Right forelimb (tissue), 1 donor: ENCODE data around the gene PRLR.
"Not testable (repeated sequence)": the region's sequence is repeated elsewhere in the genome, so short reads cannot be mapped to it uniquely, and the experiment has no call there.

Source experiments
- DNase-seq: peaks from one replicate; pipeline ENCODE4 v3.0.0-alpha.2; 2018

Gene PRLR

DNA sequence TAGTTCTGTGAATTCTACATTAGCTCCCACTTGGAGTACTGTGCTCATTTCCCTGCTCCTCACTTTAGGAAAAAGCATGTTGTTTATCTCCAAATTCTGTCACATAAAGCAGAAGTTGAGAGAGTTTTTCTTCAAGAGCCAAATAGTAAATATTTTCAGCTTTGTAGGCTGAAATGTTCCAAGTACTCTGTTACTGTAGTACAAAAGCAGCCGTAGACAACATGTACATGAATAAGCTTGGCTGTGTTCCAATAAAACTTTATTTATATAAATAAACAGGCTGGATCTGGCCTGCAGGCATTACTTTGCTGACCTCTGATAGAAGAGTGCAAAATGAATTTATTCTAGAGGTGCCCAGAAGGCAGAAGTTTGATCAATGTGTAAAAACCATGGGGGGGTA, 109.6 kb downstream of the PRLR start:
- DNase-seq: no peak

DNA sequence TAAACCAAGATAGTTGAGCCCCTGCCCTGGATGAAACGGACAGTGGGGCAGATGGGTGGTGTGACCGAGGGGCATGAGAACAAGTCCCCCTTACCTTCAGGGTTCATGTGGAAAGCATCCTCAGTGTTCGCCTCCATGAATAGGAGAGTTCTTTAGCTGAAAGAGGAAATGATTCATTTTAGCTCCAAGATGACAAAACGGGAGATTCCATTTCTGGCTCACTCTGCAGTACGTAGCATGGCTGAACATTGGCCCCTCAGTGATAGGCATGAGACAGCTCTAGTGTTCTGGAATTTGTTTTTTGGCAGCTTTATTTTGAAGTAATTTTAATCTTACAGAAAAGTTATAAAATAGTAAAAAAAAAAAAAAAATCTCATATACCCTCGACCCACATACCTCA, 112.3 kb downstream of the PRLR start:
- no peak for DNase-seq

DNA sequence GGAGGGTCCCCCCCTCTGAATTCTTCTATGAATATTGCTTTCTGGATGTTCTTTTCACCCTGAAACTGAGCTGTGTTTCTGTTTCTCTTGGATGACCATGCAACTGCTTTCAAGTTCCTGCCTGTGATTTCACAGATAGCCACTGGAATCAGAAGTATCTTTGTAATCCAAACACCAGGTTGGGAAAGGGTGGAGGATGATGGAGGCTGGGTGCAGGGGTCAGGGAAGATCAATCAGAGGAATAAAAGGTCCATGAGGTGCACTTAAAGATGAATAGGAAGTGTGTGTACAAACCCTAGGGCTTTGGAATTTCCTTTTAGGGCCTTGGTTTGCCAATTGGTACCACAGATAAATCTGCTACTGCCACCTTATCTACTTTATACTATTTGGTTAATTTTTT, 114.4 kb downstream of the PRLR start:
- no peak for DNase-seq

DNA sequence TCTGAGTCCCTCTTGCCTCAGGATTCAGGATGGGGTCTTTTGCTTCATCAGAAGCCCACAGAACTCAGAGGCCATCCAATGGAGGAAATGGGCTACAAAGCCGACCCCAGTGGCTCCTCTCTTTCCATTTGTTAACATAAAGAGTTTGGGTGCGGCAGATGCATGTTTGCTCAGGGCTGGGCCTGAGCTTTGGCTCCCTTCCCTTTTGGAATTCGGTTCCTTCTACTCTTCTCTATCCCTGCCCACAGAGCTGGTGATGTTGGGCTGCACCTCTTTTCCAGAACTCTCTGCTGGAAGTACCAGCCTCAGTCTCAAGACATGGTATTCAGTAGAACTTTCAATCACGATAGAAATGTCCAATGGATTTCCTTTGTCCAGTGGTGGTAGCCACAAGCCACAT, 115.6 kb downstream of the PRLR start:
- DNase-seq: no peak

DNA sequence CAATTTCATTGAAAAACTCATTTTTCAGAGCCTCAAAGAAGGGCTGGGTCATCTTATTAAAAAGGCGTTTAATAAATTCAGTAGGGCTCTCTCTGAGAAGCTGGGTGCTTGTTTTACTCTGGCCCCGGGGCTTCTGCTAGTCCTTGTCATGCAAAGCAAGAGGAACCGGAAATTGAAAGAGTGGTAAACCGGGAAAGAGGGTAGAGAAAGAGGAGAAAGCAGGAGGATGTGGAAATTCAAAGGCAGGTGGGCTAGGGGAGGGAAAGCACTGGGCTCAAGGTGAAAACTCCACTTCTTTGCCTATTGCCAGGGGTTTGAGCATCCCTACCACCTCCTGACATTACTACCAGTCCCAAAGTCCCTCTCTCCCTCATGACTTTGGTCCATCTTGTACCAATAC, 118.0 kb downstream of the PRLR start:
- no peak for DNase-seq

DNA sequence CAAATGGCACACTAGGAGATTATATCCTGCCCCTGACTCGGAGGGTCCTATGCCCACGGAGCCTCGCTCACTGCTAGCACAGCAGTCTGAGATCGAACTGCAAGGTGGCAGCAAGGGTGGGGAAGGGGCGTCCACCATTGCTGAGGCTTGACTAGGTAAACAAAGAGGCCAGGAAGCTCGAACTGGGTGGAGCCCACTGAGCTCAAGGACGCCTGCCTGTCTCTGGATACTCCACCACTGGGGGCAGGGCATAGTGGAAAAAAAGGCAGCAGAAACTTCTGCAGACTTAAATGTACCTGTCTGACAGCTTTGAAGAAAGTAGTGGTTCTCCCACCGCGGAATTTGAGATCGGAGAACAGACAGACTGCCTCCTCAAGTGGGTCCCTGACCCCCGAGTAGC, 125.7 kb downstream of the PRLR start:
- not testable (repeated sequence) for DNase-seq

DNA sequence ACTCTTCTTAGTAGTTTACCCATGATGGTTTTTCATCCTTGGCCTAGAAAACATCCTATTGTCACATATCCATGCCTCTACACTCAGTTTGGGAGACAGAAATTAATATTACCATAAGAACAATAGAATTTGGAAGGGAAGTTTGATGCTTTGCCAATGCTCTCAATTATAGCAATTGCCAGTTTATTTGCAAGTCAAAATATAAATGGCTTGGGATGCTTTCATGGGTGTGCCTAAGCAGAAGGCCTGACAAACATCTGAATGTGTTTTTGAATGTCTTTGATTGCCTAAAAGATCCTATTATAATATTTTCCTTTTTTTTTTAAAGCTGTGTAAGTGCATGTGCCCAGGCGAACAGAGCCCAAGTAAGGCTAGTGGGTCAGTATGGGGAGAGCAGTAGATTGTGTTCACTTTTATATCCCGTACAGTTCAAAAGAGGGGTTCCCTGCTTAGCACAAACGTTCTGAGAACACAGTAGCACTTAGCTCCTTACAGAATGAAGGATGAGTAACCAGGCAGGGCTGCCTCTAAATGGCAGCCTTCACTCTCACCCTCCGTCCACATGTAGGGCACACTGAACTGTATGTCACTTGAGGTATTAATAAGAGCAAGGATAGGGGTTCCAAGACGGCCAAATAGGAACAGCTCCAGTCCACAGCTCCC, 126.5 kb downstream of the PRLR start:
- no peak for DNase-seq

DNA sequence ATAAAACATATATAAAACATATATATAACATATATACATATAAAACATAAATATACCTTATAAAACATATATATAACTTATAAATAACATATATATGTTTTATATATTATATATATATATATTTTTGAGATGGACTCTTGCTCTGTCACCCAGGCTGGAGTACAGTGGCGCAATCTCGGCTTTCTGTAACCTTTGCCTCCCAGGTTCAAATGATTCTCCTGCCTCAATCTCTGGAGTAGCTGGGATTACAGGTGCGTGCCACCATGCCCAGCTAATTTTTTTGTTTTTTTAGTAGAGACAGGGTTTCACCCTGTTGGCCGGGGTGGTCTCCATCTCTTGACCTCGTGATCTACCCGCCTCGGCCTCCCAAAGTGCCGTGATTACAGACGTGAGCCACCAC, 128.6 kb downstream of the PRLR start:
- not testable (repeated sequence) for DNase-seq

DNA sequence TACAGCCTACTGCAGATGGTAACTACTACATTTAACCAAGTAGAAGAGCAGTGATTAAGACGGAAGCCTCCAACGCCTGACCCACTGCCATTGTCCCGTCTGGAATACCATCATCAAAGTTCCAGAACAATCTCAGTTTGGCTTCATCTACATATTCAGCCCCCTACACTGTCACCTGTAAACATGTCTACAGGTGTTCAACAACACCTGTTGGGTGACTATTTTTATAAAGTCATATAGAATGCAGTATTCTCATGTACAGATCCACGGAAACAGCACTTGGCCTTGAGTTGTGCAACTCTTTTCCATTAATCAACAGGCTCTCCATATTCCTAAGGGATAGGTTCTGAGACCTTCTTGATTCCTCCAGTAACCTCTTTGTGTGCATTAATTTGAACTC, 129.3 kb downstream of the PRLR start:
- no peak for DNase-seq

DNA sequence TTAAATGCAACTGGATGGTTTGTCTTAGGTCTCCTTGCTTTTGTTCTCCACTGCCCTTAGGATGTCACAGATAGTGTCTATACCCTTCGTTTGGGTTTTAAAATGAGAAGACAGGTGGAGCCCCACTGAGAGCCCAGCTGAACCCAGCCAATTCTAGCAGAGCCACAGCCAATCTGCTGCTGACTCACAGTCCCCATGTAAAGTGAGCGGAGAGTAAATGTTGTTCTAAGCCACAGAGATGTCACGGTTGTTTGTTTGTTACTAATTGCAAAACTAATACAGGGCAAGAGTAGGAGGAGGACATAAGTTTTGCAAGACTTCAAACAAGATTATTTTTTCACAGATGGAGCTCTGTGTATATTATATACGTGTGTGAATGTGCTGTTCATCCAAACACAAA, 132.1 kb downstream of the PRLR start:
- DNase-seq: no peak

DNA sequence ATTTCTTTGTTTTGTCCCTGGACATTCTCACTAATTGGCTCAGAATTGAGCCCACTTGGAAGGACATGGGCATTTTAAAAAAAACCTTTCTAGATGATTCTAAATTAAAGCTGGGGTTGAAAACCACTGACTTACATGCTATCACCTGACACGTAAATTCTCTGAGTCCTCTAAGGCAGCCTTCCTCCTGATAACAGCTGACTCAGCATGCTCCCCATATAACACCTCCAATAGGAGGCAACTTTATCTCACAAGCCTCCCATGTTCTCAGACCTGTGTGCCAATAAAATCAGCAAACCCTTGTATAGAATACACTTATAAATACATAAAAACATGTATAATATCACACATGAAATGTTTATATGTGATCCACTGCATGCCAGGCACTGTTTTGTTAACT, 133.4 kb downstream of the PRLR start:
- no peak for DNase-seq

DNA sequence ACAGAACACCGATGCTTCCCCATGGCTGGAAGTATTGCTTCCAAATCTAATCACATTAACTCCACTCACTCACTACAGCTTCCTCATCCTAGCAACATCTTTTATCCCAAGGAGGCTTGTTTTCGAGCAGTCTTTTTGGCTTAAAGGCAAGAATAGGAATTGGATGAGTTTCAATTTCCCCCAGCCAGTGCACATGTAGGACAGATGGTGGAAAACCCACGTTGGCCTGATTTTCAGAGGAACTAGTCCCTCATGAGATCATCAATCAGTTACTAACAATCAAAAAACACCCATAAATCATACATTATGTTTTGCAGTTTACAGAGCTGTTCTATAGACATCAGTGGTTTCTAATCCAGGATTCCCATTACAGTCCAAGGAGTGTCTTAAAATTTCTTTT, 134.1 kb downstream of the PRLR start:
- DNase-seq: no peak

DNA sequence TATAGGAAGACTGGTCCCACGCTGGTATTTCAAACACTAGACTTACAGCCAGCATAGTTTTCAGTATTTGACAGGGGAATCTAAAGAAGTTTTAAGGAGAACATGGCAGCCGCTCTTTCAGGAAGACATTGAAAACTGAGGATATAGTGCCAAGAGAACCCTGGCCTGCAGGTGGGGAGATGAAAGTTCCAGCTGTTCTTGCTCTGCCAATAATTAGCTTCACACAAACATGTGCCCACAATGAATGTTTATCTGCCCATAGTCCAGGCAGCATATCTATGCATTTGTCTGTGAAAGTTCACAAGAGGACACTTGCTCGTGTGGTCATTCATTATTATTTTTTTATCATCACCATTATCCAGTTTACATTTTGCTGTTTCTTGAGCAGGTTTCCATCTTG, 134.9 kb downstream of the PRLR start:
- no peak for DNase-seq

DNA sequence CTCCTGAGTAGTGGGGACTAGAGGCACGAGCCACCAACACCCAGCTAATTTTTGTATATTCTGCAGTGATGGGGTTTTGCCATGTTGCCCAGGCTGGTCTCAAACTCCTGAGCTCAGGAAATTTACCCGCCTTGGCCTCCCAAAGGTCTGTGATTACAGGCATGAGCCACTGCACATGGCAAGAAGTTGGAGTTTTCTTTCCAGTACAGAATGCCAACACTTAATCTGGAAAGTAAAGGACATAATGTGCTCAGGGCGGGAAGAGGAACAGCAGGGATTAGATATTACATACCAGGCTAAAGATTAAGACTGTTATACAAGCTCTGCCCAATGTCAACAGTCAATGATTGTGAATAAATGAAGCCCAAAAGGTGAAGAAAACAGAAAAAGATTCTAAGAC, 135.3 kb downstream of the PRLR start:
- no peak for DNase-seq

DNA sequence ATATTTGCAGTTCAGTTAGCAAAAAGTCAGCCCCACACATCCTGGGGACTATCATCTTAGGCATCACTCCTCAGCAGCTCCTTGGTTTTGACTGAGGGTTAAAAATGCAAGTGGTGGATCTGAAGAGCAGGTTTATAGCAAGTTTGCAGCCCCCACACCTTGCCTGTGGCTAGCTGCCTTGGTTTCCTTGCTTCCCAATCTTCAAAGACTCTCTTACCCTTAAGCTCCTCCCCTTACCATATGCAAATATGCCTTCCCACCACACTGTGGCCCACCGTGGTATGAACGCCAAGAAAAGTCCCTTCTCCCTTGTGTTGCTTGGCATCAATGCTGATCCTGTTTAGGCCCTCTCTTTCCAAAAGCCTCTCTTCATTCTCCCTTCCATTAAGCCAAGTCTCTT, 137.6 kb downstream of the PRLR start:
- no peak for DNase-seq

DNA sequence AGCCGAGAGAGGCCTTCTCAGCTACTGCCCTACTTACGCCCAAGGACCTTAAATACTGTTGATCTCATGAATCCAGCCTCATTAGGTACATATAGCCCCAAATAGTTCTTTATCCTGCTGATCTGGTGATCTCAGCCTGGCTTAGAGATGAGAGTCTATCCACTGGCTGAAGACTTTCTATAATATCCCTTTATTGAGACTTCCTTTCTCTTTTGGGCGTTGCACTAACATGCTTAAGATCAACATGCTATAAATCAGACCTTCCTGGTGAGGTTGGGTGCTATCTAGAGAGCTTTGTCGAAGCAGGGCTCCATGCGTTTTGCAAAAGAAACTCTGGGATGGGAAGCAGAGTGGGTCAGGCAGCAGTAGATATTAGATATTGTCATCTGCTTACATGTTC, 138.6 kb downstream of the PRLR start:
- DNase-seq: no peak

DNA sequence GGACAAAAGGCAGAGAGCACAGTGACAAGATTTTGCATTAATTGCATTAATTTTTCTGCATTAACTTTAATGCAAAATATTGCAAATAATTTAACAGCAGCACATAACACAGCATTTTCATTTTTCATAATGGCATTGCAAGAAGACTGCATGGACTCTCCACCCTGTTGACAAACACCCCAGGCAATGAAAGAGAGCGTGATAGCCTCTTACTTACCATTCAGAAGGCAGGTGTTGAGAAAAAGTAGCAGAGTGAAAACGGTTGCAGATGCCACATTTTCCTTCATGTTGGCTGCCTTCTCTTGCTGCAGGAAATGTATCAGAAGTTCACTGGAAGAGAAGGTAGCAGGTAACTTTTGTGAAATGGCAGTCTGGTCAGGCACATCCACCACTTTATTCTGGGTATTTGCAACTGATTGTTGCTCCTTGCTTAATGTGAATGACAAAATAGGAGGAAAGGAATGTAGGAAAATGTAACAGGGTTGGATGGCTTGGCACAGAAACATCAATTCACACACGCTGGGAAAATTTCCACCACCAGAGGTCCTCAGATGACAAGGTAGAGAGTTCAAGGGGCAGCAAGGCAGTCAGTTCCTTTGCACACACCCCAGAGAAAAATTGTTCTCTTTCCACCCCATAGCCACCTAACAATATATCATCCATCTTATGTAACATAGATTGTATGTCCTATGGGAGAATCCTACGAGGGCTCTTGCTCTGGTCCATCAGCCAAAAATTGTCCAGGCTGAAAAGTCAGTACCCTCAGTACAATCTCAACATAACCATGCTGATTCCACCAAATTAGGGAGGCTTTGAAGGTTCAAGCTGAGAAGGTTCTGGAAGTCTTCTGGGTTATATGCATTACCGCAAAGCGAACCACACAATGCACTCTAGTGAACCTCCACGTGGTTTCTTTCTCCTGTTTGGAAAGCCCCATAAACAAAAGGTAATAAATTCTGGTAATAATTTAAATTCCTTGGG, 140.7 kb downstream of the PRLR start:
- peak; percentile 59 for DNase-seq

DNA sequence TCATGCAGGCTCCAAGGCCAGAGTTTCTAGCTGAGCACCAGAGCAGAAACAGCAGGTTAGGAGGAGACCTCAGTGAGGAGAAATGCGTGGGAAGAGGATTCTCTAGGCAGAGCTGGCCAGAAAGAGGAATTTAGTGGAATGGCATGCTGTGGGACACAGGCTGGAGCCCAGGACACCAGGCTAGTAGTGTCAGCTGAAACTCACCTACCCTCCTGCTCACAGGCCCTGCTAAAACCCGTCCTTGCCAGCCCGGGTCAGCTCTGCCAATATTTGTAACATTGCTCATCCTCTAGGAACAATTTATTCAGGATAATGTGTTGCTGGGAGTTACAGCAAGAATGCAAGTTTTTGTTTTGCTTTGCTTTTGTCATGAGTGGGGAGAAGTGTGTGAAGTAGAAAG, 142.3 kb downstream of the PRLR start:
- no peak for DNase-seq

DNA sequence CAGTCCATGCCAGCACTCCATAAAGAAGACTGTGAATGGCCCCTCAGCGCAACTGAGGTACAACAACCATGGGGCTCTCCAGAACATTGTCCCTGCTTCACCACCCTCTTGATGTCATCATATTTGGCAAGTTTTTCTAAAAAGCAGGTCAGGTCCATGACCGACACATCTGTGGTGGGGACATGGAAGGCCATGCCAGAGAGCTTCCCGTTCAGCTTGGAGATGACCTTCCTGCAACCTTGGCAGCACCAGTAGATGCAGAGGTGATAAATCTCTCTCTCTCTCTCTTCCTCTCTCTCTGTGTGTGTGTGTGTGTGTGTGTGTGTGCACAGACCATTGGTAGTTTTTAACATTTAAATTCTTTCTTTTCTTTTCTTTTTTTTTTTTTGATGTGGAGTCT, 147.1 kb downstream of the PRLR start:
- DNase-seq: no peak

DNA sequence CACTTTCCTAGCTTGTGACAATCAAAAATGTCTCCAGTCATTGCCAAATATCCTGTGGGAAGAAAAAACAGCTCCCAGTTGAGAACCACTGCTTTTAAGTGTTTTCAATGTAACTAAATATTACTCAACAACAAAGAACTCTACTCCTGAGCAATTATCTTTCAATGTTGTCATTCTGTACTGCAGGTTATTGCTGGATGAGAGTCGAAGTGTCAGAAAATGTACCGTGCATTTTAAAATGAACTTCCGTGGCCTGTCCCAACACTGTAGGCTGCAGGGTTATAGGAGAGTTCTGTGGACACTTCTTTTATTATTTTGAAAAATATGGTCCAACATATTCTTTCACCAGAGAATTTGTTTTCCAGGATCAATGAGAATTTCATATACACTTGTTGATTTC, 147.8 kb downstream of the PRLR start:
- no peak for DNase-seq

DNA sequence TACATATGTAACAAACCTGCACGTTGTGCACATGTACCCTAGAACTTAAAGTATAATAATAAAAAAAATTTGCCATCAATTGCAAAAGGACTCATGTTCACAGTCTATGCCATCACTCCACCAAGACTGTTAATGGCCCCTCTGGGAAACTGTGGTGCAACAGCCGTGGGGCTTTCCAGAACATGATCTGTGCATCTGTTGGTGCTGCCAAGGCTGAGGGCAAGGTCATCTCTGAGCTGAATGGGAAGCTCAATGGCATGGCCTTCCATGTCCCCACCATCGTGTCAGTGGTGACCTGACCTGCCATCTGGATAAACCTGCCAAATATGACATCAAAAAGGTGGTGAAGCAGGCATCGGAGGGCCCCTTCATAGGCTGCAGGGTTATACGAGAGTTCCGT, 149.2 kb downstream of the PRLR start:
- DNase-seq: no peak

DNA sequence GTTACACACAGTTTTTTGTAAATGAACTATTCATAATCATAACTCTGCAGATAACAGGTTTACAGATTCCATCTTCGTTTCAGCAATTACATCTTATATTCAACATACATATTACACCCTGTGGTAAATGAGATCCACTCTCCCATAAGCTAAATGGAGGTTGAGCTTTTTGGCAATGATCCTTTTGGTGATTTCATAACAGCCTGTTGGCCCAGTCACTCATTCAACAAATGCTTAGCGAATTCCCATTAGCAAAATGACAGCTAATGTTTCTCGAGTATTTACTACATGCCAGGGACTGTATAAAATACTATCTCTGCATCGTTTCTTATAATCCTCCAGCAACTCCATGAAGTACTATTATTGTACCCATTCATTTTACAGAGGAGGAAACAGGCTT, 157.1 kb downstream of the PRLR start:
- no peak for DNase-seq

DNA sequence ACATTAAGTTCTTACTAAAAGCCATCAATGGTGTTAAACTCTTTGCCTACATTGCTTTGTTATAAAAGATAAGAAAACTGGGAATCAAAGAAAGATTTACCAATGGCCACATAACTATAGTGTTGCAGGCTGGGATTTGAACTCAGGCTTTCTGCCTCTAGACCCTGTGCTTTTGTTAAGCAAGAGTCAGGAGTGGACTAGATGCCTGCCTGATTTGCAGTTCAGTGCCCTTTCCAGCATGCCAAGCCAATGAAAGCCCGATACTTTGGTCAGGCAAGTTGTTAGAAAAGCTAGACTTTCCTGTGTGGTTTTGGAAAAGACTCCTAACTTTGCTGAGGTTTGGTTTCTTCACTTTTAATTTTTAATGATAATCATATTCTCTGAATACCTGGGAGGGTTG, 161.1 kb downstream of the PRLR start:
- no peak for DNase-seq

DNA sequence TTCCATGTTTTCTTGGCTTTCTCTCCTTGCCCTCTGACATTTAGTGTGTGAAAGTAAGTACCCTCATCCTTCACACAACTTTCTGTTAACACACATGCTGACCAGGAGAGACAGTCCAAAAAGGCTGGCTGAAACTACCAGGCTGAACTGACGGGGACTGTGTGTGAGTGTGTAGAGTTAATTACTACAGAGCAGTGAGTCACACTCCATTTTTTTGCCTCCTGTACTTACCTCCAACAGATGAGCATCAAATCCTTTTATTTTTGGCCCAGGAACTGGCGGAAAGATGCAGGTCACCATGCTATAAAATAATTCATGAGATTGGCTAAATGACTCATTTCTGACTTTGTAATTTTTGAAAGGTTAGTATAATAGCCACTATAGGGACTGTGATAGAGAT, 162.3 kb downstream of the PRLR start:
- DNase-seq: no peak
